Nephron (organoid): ENCODE results near the gene UBAC2.

Experiments used
- H3K27ac Mint-ChIP-seq, 3 experiments: 2 replicates each; pipeline ENCODE4 v1.8.0; 2020; ENCODE audit warnings: mixed read lengths in 3 of 3, mild to moderate bottlenecking in 2 of 3, moderate library complexity in 1 of 3
- H3K27me3 Mint-ChIP-seq: 2 replicates; pipeline ENCODE4 v1.8.0; 2021; ENCODE audit warnings: low read depth, mild to moderate bottlenecking, moderate library complexity, mixed read lengths
- H3K36me3 Mint-ChIP-seq: 2 replicates; pipeline ENCODE4 v1.8.0; 2020; ENCODE audit warnings: low read depth, mixed read lengths
- H3K4me1 Mint-ChIP-seq: 2 replicates; pipeline ENCODE4 v1.8.0; 2020; ENCODE audit warnings: mixed read lengths
- H3K4me3 Mint-ChIP-seq, 3 experiments: 2 replicates each; pipeline ENCODE4 v1.8.0; 2020; ENCODE audit warnings: mild to moderate bottlenecking in 3 of 3, mixed read lengths in 3 of 3, moderate library complexity in 2 of 3
- H3K9me3 Mint-ChIP-seq: 2 replicates; pipeline ENCODE4 v1.8.0; 2020; ENCODE audit warnings: mixed read lengths
- CTCF ChIP-seq, 3 experiments: fragments of 200-600 bp; sonication (generic); IDR thresholded peaks; one replicate each; pipeline ENCODE4 v1.5.0; 2021; ENCODE audit warnings: antibody characterized with exemption in 3 of 3; ENCODE audit not compliant: unreplicated experiment in 3 of 3

The UBAC2 gene

GRCh38 chr13:99421758-99422585 lies 221.3 kb downstream of the UBAC2 start:
- H3K27ac Mint-ChIP-seq, result no peak overlapping the region
- H3K27me3 Mint-ChIP-seq, result peaks cover 19% of the 10 kb centered on the region
- no peaks in the 10 kb centered on the region for H3K36me3 Mint-ChIP-seq
- H3K9me3 Mint-ChIP-seq, result no peaks in the 10 kb centered on the region
- H3K4me1 Mint-ChIP-seq, result peaks cover 5% of the 10 kb centered on the region
- TF ChIP-seq CTCF (IDR thresholded peaks at IDR 0.05; ENCODE audit: unreplicated experiment in 3 of 3), result no peak
- no peak overlapping the region for H3K4me3 Mint-ChIP-seq

DNA sequence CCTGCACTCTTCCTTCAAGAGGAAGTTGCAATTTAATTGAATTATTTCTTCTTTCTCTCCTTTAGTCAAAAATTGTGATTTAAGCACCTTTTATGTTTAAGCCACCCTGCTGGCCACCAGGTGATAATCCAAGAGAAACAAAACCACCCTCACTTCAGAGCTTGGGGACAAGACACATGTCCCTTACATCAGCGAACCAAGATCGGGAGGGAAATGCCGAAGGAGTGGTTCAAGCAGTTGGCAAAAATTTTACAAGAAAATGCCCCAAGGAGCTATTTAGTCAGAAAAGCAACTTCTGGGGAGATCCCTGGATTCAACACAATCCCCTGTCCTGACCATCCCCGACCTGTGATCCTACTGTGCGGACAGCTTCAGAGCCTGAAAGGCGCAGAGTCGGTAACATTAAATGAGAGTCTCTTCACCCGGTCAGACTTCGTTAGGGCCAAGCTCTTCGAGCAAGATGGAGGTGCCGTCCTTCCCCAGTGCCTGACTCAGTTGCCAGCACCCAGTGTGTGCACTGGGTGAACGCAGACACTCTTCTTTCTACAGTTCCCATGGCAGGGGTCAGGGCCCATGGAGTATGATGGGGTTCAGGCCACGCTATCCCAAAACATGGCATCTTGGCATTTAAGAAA lies 222.0 kb downstream of the UBAC2 start:
- Mint-ChIP-seq H3K4me1 (peaks cover 4% of the 10 kb centered on the region), H3K27me3 (peaks cover 15% of the 10 kb centered on the region), H3K4me3 (no peak overlapping the region), H3K36me3 (no peaks in the 10 kb centered on the region), H3K9me3 (no peaks in the 10 kb centered on the region), H3K27ac (no peak overlapping the region)
- no peak for TF ChIP-seq CTCF (IDR thresholded peaks at IDR 0.05; ENCODE audit: unreplicated experiment in 3 of 3)

GRCh38 chr13:99425485-99426341 lies 225.1 kb downstream of the UBAC2 start:
- H3K4me3 Mint-ChIP-seq, result no peak overlapping the region
- peaks cover 6% of the 10 kb centered on the region for H3K27me3 Mint-ChIP-seq
- H3K4me1 Mint-ChIP-seq, result no peaks in the 10 kb centered on the region
- no peaks in the 10 kb centered on the region for H3K9me3 Mint-ChIP-seq
- H3K27ac Mint-ChIP-seq, result no peak overlapping the region
- H3K36me3 Mint-ChIP-seq, result no peaks in the 10 kb centered on the region
- no peak for TF ChIP-seq CTCF (IDR thresholded peaks at IDR 0.05; ENCODE audit: unreplicated experiment in 3 of 3)

DNA sequence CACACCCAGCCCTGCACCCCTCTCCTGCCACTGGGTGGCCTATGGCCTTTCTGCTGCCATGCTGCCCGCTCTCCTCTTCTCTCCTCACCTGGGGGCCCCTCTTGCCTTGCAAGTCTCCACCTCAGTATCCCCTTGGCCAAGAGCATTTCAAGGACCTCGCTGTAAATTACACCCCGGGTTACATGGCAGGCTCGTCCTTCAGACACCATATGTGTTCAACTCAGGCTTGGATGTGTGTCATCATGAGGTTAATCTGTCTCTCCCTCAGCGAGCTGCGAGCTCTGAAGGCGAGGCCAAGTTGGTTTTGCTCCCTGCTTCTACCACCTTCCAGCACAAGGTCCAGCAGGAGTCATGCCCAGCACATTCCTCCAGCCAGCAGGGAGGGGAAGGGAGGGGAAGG lies 225.8 kb downstream of the UBAC2 start:
- Mint-ChIP-seq H3K4me1 (no peaks in the 10 kb centered on the region), H3K27ac (no peak overlapping the region), H3K4me3 (no peak overlapping the region), H3K27me3 (peaks cover 9% of the 10 kb centered on the region), H3K36me3 (no peaks in the 10 kb centered on the region), H3K9me3 (peaks cover 2% of the 10 kb centered on the region)
- no peak for TF ChIP-seq CTCF (IDR thresholded peaks at IDR 0.05; ENCODE audit: unreplicated experiment in 3 of 3)

DNA sequence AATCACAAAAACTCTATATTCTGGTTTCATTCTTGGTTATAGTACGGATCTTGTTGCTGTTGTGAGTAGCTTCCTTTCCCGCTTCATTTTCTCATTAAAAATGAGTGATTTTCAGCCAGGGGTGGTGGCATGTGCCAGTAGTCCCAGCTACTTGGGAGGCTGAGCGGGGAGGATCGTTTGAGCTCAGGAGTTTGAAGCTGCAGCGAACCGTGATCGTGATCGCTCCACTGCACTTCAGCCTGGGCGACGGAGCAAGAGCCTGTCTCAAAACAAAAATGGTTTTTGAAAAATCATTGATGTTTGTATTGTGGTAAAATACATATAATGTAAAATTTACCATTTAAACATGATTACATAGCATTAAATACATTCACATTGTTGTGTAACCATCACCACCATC lies 229.0 kb downstream of the UBAC2 start:
- Mint-ChIP-seq H3K4me1 (peaks cover 8% of the 10 kb centered on the region), H3K9me3 (peaks cover 2% of the 10 kb centered on the region), H3K4me3 (no peak overlapping the region), H3K27me3 (peaks cover 14% of the 10 kb centered on the region), H3K36me3 (no peaks in the 10 kb centered on the region), H3K27ac (no peak overlapping the region)
- TF ChIP-seq CTCF (IDR thresholded peaks at IDR 0.05; ENCODE audit: unreplicated experiment in 3 of 3), result no peak
